T-helper 17 cell (primary cell): ENCODE results near the gene DAZAP2. TPM values are rescaled to one million over a fixed set of nuclear protein-coding genes. Genes with fewer than 3 reads are reported as not detected.
"Not testable (repeated sequence)": the region's sequence is repeated elsewhere in the genome, so short reads cannot be mapped to it uniquely, and the experiment has no call there.

Experiments
- ATAC-seq: fragments of 150-1000 bp; cut with Tn5 transposase; 2 replicates; pipeline ENCODE4 v1.10.0; 2021; ENCODE audit warnings: mild to moderate bottlenecking, moderate library complexity
- DNase-seq, 3 donors: peaks; one replicate each; pipeline versions ENCODE4 v3.0.0 to v3.0.0-alpha.2; 2020 to 2021
- H3K9me3 ChIP-seq: one replicate; pipeline ENCODE4 v1.7.0; 2013; ENCODE audit warnings: low read length, mild to moderate bottlenecking; ENCODE audit not compliant: control insufficient read depth, poor library complexity, severe bottlenecking
- H3K27ac Mint-ChIP-seq: one replicate; pipeline ENCODE4 v1.8.0; 2022; ENCODE audit warnings: mild to moderate bottlenecking, moderate library complexity, mixed read lengths
- H3K27me3 Mint-ChIP-seq: one replicate; pipeline ENCODE4 v1.8.0; 2022; ENCODE audit warnings: mixed read lengths
- H3K36me3 Mint-ChIP-seq: one replicate; pipeline ENCODE4 v1.8.0; 2022; ENCODE audit warnings: low read depth, mixed read lengths
- H3K4me1 Mint-ChIP-seq: one replicate; pipeline ENCODE4 v1.8.0; 2022; ENCODE audit warnings: mild to moderate bottlenecking, mixed read lengths
- H3K4me3 Mint-ChIP-seq: one replicate; pipeline ENCODE4 v1.8.0; 2022; ENCODE audit warnings: mild to moderate bottlenecking, moderate library complexity, mixed read lengths
- total RNA-seq, 4 donors: library from RNA in 2 of 4; stranded (reverse) in 2 of 4; gene quantifications; one replicate each; pipeline ENCODE4 v1.2.3 and lab custom pipeline; 2022 to 2026

DAZAP2 gene
- total RNA-seq, 2 donors from 2014 or later: 273 to 335 TPM

DNA sequence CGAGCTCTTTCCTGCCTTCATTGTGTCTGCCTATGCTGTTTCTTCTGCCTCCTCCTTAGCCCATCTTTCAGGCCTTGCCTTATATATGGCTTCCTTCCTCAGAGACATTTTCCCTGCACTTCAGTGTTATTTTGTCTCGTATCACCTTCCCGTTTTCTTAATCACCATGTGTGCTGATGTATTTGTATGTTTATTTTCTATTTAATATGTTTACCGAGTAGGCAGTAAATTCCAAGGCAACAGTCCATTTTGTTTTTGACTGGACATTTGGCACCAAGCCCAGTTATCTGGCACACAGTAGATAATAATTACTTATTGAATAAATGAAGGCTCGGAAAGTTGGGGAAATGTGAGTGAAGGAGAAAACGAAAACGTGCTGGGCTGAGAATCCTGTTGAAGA lies 16.2 kb upstream of the DAZAP2 start:
- H3K27ac Mint-ChIP-seq: peak overlapping the region; percentile 16

DNA sequence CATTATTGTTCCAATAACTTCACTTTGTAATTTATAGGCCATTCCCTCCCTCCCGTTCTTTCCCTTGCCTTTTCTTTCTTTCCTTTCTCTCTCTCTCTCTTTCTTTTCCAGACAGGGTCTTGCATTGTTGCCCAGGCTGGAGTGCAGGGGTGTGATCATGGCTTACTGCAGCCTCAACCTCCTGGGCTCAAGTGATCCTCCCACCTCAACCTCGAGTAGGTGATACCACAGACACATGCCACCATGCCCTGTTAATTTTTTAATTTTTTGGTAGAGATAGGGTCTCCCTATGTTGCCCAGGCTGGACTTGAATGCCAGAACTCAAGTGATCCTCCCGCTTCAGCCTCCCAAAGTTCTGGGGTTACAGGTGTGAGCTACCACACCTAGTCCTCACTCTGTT lies 14.0 kb upstream of the DAZAP2 start:
- no peak overlapping the region for H3K4me3 Mint-ChIP-seq
- ATAC-seq: no peak
- peaks cover 9% of the 10 kb centered on the region for H3K4me1 Mint-ChIP-seq
- no peaks in the 10 kb centered on the region for H3K27me3 Mint-ChIP-seq
- no peaks in the 10 kb centered on the region for H3K9me3 ChIP-seq
- DNase-seq: no peak
- no peak overlapping the region for H3K27ac Mint-ChIP-seq
- peaks cover 2% of the 10 kb centered on the region for H3K36me3 Mint-ChIP-seq

More for the DNA sequence above, 16.2 kb upstream of the DAZAP2 start:
- no peak for ATAC-seq
- no peak overlapping the region for H3K4me3 Mint-ChIP-seq
- H3K27me3 Mint-ChIP-seq: no peaks in the 10 kb centered on the region
- H3K4me1 Mint-ChIP-seq: peaks cover 19% of the 10 kb centered on the region
- peaks cover 2% of the 10 kb centered on the region for H3K36me3 Mint-ChIP-seq
- DNase-seq: no peak
- H3K9me3 ChIP-seq: no peaks in the 10 kb centered on the region

DNA sequence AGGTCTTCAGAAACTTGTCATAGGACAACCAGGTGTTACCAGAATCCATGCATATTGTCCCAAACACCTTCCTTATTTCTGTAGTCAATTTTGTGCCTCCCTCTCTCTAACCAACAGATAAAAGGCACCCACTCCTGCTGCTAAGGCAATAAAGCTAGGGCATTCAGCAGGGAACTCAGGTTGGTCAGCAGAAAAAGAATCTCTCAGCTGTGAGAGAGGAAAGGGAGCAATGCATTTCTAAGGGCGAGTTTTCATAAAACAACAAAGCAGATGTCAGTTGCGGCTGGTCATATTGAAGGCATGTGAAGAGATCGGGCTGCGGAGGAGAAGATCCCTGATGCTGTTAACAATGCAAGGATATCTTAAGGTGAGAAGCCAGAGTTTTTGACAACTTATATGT lies 13.4 kb upstream of the DAZAP2 start:
- no peak overlapping the region for H3K4me3 Mint-ChIP-seq
- peaks cover 2% of the 10 kb centered on the region for H3K36me3 Mint-ChIP-seq

GRCh38 chr12:51225771-51226170 lies 12.9 kb upstream of the DAZAP2 start:
- ATAC-seq: no peak
- Mint-ChIP-seq H3K4me1 (peaks cover 9% of the 10 kb centered on the region), H3K27me3 (no peaks in the 10 kb centered on the region), H3K36me3 (peaks cover 2% of the 10 kb centered on the region), H3K27ac (no peak overlapping the region), H3K4me3 (no peak overlapping the region)
- DNase-seq: no peak
- no peaks in the 10 kb centered on the region for H3K9me3 ChIP-seq

More for the DNA sequence above, 13.4 kb upstream of the DAZAP2 start:
- no peak for ATAC-seq
- Mint-ChIP-seq H3K4me1 (peaks cover 9% of the 10 kb centered on the region), H3K27me3 (no peaks in the 10 kb centered on the region), H3K27ac (no peak overlapping the region)
- DNase-seq: no peak
- no peaks in the 10 kb centered on the region for H3K9me3 ChIP-seq

DNA sequence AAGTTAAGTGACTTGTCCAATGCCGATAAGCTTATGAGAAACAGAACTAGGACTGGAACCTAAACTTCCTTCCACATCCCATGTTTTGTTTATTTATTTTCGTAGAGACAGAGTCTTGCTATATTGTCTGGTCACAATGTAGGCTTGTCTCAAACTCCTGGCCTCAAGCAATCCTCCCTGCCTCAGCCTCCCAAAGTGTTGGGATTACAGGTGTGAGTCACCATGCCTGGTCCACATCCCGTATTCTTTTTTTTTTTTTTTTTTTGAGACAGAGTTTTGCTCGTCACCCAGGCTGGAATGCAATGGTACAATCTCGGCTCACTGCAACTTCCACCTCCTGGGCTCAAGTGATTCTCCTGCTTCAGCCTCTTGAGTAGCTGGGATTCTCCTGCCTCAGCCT lies 11.5 kb upstream of the DAZAP2 start:
- ATAC-seq, H3K36me3 Mint-ChIP-seq, H3K9me3 ChIP-seq, H3K27me3 Mint-ChIP-seq, H3K4me1 Mint-ChIP-seq, H3K4me3 Mint-ChIP-seq, DNase-seq: not testable (repeated sequence)
- peak overlapping the region; percentile 54 for H3K27ac Mint-ChIP-seq

DNA sequence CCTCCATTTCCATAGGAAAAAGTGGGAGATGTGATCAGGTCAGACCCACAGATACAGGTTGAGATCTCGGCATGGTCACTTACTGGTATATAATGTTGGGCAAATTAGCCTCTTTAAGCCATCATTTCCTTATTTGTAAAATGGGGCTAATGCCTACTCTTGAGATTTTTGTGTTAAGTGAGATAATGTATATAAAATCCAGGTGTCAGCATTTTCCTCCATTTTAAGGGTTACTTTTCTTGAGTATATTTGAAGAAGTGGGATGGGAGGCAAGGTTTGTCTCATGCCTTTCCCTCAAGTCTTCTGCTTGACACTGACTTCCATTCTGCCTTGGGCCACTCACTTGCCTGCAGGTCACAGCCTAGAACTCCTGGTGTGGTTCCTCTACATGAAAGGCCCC lies 10.7 kb upstream of the DAZAP2 start:
- Mint-ChIP-seq H3K27me3 (no peaks in the 10 kb centered on the region), H3K4me1 (peaks cover 7% of the 10 kb centered on the region), H3K27ac (no peak overlapping the region), H3K4me3 (no peak overlapping the region), H3K36me3 (peaks cover 2% of the 10 kb centered on the region)
- ATAC-seq (no peak), DNase-seq (no peak)
- no peaks in the 10 kb centered on the region for H3K9me3 ChIP-seq

DNA sequence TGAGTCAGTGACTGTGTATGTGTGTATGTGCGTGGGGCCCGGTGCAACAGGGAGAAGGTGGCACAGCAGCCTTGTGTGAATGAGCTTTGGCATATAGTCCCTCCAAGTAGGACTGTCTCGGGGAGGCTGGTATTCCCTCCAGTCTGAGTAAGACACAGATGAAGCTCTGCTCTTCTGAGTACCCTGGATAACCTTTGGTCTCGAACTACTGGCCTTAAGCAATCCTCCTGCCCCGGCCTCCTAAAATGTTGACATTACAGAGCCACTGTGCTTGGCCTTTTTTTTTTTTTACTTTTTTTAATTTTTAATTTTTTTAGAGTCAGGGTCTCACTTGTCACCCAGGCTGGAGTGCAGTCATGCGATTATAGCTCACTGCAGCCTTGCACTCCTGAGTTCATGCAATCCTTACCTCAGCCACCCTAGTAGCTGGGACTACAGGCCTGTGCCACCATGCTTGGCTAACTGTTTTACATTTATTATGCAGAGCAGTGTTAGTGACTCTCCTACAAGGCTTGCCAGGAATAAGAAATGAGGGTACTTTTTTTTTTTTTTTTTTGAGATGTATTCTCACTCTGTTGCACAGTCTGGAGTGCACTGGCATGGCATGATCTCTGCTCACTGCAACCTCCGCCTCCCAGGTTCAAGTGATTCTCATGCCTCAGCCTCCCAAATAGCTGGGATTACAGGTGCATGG lies 9.4 kb upstream of the DAZAP2 start:
- DNase-seq (no peak), ATAC-seq (no peak)
- no peak overlapping the region for H3K4me3 Mint-ChIP-seq
- H3K9me3 ChIP-seq: no peaks in the 10 kb centered on the region
- no peaks in the 10 kb centered on the region for H3K27me3 Mint-ChIP-seq
- H3K36me3 Mint-ChIP-seq: peaks cover 2% of the 10 kb centered on the region
- peaks cover 7% of the 10 kb centered on the region for H3K4me1 Mint-ChIP-seq
- no peak overlapping the region for H3K27ac Mint-ChIP-seq

DNA sequence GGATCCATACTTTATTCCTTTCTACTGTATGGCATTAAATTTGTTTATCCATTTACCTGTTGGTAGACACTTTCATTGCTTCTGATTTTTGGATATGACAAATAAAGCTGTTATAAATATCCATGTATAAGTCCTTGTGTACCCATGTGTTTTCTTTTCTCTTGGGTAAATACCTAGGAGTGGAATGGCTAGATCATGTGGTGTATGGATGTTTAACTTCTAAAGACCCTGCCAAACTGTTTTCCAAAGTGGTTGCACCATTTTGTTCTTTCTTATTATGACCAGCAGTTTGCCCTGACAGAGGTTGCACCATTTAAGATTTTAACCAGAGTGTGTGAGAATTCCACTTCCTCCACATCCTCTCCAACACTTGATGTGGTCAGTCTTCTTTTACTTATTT lies 6.0 kb upstream of the DAZAP2 start:
- H3K4me1 Mint-ChIP-seq: peaks cover 7% of the 10 kb centered on the region
- H3K27ac Mint-ChIP-seq: no peak overlapping the region
- DNase-seq (no peak), ATAC-seq (no peak)
- no peaks in the 10 kb centered on the region for H3K9me3 ChIP-seq
- no peak overlapping the region for H3K4me3 Mint-ChIP-seq
- no peaks in the 10 kb centered on the region for H3K36me3 Mint-ChIP-seq
- H3K27me3 Mint-ChIP-seq: no peaks in the 10 kb centered on the region

GRCh38 chr12:51234530-51234929 lies 4.1 kb upstream of the DAZAP2 start:
- ATAC-seq (no peak), DNase-seq (no peak)
- Mint-ChIP-seq H3K27ac (no peak overlapping the region), H3K27me3 (no peaks in the 10 kb centered on the region), H3K36me3 (no peaks in the 10 kb centered on the region), H3K4me3 (no peak overlapping the region), H3K4me1 (peaks cover 13% of the 10 kb centered on the region)
- H3K9me3 ChIP-seq: no peaks in the 10 kb centered on the region

DNA sequence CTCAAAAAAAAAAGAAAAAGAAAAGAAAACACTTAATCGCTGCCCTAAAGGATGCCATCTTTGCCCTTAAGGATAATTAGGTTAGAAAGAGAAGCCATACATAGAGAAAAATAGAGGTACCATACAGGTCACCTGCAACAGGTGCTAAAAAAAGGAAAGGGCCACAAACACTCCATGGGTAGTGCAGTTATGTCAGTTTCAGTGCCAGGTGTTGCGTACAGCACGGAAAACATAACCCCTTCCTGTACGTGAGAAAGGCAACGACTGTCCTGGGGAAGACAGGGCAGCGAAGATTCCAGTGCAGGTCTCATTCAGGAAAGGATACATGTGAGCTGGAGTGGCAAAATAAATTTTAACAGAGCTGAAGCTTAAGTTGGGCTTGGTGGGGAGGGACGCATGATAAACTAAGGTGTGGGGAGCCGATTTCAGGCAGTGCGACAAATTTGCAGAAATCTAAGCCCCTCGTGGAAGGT lies 553 bp upstream of the DAZAP2 start:
- no peak for DNase-seq
- Mint-ChIP-seq H3K36me3 (peaks cover 5% of the 10 kb centered on the region), H3K27me3 (no peaks in the 10 kb centered on the region), H3K4me1 (peaks cover 37% of the 10 kb centered on the region), H3K4me3 (peak overlapping the region; percentile 96), H3K27ac (peak overlapping the region; percentile 98)
- no peaks in the 10 kb centered on the region for H3K9me3 ChIP-seq
- peak; percentile 9 for ATAC-seq

DNA sequence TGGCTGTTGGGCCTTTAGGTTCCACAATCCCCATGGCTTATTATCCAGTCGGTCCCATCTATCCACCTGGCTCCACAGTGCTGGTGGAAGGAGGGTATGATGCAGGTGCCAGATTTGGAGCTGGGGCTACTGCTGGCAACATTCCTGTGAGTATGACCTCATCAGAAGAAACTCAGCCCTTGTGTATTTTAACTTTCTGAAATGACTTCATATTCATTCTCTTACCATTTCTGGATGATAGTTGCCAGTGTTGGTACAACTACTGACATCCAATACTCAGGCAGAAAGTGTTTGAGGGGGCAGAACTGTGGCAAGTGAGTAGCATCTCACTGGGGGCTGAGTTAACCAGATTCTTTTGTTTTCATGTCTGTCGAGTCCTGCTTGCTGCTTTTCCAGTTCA lies 2.3 kb downstream of the DAZAP2 start:
- no peaks in the 10 kb centered on the region for H3K9me3 ChIP-seq
- no peak for DNase-seq
- H3K36me3 Mint-ChIP-seq: peaks cover 5% of the 10 kb centered on the region
- peaks cover 45% of the 10 kb centered on the region for H3K4me1 Mint-ChIP-seq
- ATAC-seq: no peak
- H3K4me3 Mint-ChIP-seq: peak overlapping the region; percentile 96
- no peaks in the 10 kb centered on the region for H3K27me3 Mint-ChIP-seq
- peak overlapping the region; percentile 98 for H3K27ac Mint-ChIP-seq

- Mint-ChIP-seq H3K36me3 (peaks cover 5% of the 10 kb centered on the region), H3K27ac (peak overlapping the region; percentile 87), H3K4me3 (peak overlapping the region; percentile 68), H3K4me1 (peaks cover 50% of the 10 kb centered on the region), H3K27me3 (no peaks in the 10 kb centered on the region)
- DNase-seq (no peak), ATAC-seq (no peak)
- no peaks in the 10 kb centered on the region for H3K9me3 ChIP-seq
Measured at GRCh38 chr12:51242120-51242519, 3.5 kb downstream of the DAZAP2 start.

DNA sequence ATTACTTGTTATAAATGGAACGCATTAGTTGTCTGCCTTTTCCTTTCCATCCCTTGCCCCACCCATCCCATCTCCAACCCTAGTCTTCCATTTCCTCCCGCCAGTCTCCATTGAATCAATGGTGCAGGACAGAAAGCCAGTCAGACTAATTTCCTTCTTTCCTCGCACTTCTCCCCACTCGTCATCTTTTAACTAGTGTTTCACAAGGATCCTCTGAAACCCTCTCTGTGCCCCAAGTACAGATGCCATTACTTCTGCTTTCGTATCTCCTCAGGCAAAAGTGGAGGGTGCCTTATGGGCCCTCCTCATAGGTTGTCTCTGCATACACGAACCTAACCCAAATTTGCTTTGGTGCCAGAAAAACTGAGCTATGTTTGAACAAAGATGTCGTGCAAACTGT lies 4.2 kb downstream of the DAZAP2 start:
- no peaks in the 10 kb centered on the region for H3K9me3 ChIP-seq
- H3K27ac Mint-ChIP-seq: peak overlapping the region; percentile 87
- DNase-seq (no peak), ATAC-seq (no peak)
- peaks cover 55% of the 10 kb centered on the region for H3K4me1 Mint-ChIP-seq
- no peaks in the 10 kb centered on the region for H3K27me3 Mint-ChIP-seq
- H3K4me3 Mint-ChIP-seq: peak overlapping the region; percentile 64
- H3K36me3 Mint-ChIP-seq: peaks cover 5% of the 10 kb centered on the region

DNA sequence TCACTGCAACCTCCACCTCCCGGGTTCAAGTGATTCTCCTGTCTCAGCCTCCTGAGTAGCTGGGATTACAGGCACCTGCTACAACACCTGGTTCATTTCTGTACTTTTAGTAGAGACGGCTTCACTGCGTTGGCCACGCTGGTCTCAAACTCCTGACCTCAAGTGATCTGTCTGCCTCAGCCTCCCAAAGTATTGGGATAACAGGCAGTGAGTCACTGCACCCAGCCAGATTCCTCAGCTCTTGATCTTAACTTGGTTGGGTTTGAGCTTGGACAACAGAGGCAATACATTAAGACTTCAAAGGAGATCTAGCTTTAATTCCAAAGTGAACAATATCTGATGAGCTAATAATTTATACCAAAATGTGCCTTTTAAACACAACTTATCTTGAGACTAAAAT lies 5.6 kb downstream of the DAZAP2 start:
- Mint-ChIP-seq H3K4me3 (no peak overlapping the region), H3K27ac (peak overlapping the region; percentile 90), H3K27me3 (no peaks in the 10 kb centered on the region), H3K4me1 (peaks cover 56% of the 10 kb centered on the region), H3K36me3 (peaks cover 7% of the 10 kb centered on the region)
- ATAC-seq (no peak), DNase-seq (no peak)
- no peaks in the 10 kb centered on the region for H3K9me3 ChIP-seq
